ENCODE results near the gene GUF1. TPM values are rescaled to one million over a fixed set of nuclear protein-coding genes. Genes with fewer than 3 reads are reported as not detected.

Gene GUF1
- total RNA-seq, 1 experiment from 2014 or later = 30.5 TPM

DNA sequence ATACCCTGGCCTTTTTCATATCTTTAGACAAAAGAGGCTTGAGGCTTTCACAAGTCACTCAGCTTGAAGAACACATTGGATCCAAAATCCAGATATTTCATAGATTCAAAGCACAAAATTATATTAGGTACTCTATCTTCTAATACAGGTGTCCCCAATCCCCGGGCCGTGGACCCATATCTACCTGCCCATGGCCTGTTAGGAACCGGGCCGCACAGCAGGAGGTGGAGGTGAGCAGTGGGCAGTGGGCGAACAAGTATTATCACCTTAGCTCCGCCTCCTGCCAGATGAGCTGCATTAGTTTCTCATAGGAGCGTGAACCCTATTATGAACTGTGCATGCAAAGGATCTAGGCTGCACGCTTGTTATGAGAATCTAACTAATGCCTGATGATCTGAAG lies 45.5 kb upstream of the GUF1 start (continued):
- TF ChIP-seq, protein P1, sequence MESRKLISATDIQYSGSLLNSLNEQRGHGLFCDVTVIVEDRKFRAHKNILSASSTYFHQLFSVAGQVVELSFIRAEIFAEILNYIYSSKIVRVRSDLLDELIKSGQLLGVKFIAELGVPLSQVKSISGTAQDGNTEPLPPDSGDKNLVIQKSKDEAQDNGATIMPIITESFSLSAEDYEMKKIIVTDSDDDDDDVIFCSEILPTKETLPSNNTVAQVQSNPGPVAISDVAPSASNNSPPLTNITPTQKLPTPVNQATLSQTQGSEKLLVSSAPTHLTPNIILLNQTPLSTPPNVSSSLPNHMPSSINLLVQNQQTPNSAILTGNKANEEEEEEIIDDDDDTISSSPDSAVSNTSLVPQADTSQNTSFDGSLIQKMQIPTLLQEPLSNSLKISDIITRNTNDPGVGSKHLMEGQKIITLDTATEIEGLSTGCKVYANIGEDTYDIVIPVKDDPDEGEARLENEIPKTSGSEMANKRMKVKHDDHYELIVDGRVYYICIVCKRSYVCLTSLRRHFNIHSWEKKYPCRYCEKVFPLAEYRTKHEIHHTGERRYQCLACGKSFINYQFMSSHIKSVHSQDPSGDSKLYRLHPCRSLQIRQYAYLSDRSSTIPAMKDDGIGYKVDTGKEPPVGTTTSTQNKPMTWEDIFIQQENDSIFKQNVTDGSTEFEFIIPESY (IDR thresholded peaks at IDR 0.05; ENCODE audit: extremely low read depth, insufficient replicate concordance, low read length) = no peak
- TF ChIP-seq SP1 (IDR thresholded peaks at IDR 0.05; ENCODE audit: low read depth) = no peak
- TF ChIP-seq CBX3 (IDR thresholded peaks at IDR 0.05; ENCODE audit: low read depth) = no peak
- no peak for TF ChIP-seq TCF7L2 (IDR thresholded peaks at IDR 0.05; ENCODE audit: borderline replicate concordance, extremely low read depth, insufficient read depth, insufficient read length)
- TF ChIP-seq EGR1 (IDR thresholded peaks at IDR 0.05; ENCODE audit: low read depth) = no peak
- no peak for TF ChIP-seq EZH2 (IDR thresholded peaks at IDR 0.05)
- TF ChIP-seq SRF (IDR thresholded peaks at IDR 0.05; ENCODE audit: low read depth) = no peak

DNA sequence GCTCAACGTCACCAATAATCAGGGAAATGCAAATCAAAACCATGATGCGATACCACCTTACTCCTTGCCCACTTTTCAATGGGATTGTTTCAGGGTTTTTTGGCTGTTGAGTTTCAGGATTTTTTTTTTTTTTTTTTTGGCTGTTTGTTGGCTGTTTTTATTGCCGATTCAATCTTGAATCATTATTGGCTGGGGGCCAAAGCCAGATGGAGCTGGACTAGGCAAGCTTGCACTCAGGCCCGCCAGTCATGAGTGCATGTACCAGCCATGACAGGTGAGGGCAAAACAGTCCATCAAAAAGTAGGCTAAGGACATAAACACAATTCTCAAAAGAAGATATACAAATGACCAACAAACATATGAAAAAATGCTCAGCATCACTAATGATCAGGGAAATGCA lies 40.1 kb upstream of the GUF1 start:
- ChIA-PET CTCF (no interaction called here), POLR2A (no interaction called here), RAD21 (ENCODE audit: low non-redundant PET in 1 of 2, low total read pairs in 2 of 2, uncharacterized antibody in 2 of 2, unreplicated experiment in 2 of 2) (no interaction called here)
- Histone ChIP-seq H3K79me2 (ENCODE audit: insufficient read depth, low read length) (no peaks in the 10 kb centered on the region), H3K4me2 (ENCODE audit: low read length) (no peak overlapping the region), H3K9me3 (ENCODE audit: control insufficient read depth in 1 of 2, insufficient read depth in 1 of 2, low read depth in 1 of 2, low read length in 2 of 2) (no peaks in the 10 kb centered on the region), H3K36me3 (ENCODE audit: control insufficient read depth in 1 of 2, insufficient read depth in 2 of 2, low read length in 2 of 2) (no peaks in the 10 kb centered on the region), H3K27me3 (ENCODE audit: insufficient read depth, low read length) (no peaks in the 10 kb centered on the region), H4K20me1 (ENCODE audit: insufficient read depth) (no peaks in the 10 kb centered on the region), H3K9ac (ENCODE audit: low read length) (no peak overlapping the region), H3K27ac (ENCODE audit: low read depth, low read length) (no peak overlapping the region), H2AFZ (ENCODE audit: low read depth, low read length, poor library complexity, severe bottlenecking) (no peak overlapping the region), H3K9me2 (ENCODE audit: insufficient read depth) (no peaks in the 10 kb centered on the region), H3K4me3 (replicated peaks in 1 of 2; ENCODE audit: low read depth in 1 of 2, low read length in 2 of 2) (no peak overlapping the region), H3K4me1 (ENCODE audit: control insufficient read depth in 1 of 2, insufficient read depth in 2 of 2, low read length in 2 of 2) (no peaks in the 10 kb centered on the region)
- intact Hi-C loops (cut with micrococcal nuclease) = no loop called here
- TF ChIP-seq, protein P1 (IDR thresholded peaks at IDR 0.05; ENCODE audit: extremely low read depth, insufficient replicate concordance, low read length) = no peak
- TF ChIP-seq, protein P2, sequence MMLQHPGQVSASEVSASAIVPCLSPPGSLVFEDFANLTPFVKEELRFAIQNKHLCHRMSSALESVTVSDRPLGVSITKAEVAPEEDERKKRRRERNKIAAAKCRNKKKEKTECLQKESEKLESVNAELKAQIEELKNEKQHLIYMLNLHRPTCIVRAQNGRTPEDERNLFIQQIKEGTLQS (IDR thresholded peaks at IDR 0.05) = no peak
- TF ChIP-seq, protein P3, sequence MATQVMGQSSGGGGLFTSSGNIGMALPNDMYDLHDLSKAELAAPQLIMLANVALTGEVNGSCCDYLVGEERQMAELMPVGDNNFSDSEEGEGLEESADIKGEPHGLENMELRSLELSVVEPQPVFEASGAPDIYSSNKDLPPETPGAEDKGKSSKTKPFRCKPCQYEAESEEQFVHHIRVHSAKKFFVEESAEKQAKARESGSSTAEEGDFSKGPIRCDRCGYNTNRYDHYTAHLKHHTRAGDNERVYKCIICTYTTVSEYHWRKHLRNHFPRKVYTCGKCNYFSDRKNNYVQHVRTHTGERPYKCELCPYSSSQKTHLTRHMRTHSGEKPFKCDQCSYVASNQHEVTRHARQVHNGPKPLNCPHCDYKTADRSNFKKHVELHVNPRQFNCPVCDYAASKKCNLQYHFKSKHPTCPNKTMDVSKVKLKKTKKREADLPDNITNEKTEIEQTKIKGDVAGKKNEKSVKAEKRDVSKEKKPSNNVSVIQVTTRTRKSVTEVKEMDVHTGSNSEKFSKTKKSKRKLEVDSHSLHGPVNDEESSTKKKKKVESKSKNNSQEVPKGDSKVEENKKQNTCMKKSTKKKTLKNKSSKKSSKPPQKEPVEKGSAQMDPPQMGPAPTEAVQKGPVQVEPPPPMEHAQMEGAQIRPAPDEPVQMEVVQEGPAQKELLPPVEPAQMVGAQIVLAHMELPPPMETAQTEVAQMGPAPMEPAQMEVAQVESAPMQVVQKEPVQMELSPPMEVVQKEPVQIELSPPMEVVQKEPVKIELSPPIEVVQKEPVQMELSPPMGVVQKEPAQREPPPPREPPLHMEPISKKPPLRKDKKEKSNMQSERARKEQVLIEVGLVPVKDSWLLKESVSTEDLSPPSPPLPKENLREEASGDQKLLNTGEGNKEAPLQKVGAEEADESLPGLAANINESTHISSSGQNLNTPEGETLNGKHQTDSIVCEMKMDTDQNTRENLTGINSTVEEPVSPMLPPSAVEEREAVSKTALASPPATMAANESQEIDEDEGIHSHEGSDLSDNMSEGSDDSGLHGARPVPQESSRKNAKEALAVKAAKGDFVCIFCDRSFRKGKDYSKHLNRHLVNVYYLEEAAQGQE (IDR thresholded peaks at IDR 0.05; ENCODE audit: low read depth) = no peak
- TF ChIP-seq CBX3 (IDR thresholded peaks at IDR 0.05; ENCODE audit: low read depth) (no peak), SP1 (IDR thresholded peaks at IDR 0.05; ENCODE audit: low read depth) (no peak), FOSL1 (IDR thresholded peaks at IDR 0.05; ENCODE audit: low read depth) (no peak), TCF7L2 (IDR thresholded peaks at IDR 0.05; ENCODE audit: borderline replicate concordance, extremely low read depth, insufficient read depth, insufficient read length) (no peak), POLR2A (IDR thresholded peaks at IDR 0.05; ENCODE audit: borderline replicate concordance, extremely low read depth, insufficient read depth, insufficient read length) (no peak), SRF (IDR thresholded peaks at IDR 0.05; ENCODE audit: low read depth) (no peak), POLR2AphosphoS5 (IDR thresholded peaks at IDR 0.05; ENCODE audit: low read depth, low read length) (no peak), RAD21 (IDR thresholded peaks at IDR 0.05; ENCODE audit: low read depth) (no peak), YY1 (IDR thresholded peaks at IDR 0.05; ENCODE audit: extremely low read depth, insufficient replicate concordance, low read depth, low read length) (no peak), CEBPB (IDR thresholded peaks at IDR 0.05; ENCODE audit: low read depth) (no peak), SIN3A (IDR thresholded peaks at IDR 0.05; ENCODE audit: low read depth) (no peak), ELF1 (IDR thresholded peaks at IDR 0.05; ENCODE audit: borderline replicate concordance, low read depth) (no peak)
- TF ChIP-seq, protein P4, sequence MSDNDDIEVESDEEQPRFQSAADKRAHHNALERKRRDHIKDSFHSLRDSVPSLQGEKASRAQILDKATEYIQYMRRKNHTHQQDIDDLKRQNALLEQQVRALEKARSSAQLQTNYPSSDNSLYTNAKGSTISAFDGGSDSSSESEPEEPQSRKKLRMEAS (IDR thresholded peaks at IDR 0.05) = no peak
- DNase-seq (ENCODE audit: low read depth, low spot score) (no peak), ATAC-seq (no peak)
- no TSS peak for BruUV-seq (replicated peaks)

Measured in HCT116 (cell line).